ENCODE measurements around the gene HRG. TPM values are rescaled to one million over a fixed set of nuclear protein-coding genes. Genes with fewer than 3 reads are reported as not detected.

HRG gene
- total RNA-seq, 1 experiment from 2014 or later: not detected

GRCh38 chr3:186680869-186681268, 15.1 kb downstream of the HRG start:
- Histone ChIP-seq H3K23ac (ENCODE audit: insufficient read length, low read depth, low read length) (no peak overlapping the region), H4K20me1 (ENCODE audit: control insufficient read depth, insufficient read depth, insufficient read length) (no peaks in the 10 kb centered on the region), H3K56ac (ENCODE audit: insufficient read length, low read depth, low read length) (no peak overlapping the region), H3K23me2 (ENCODE audit: insufficient read length, low read depth, low read length, poor library complexity, severe bottlenecking) (no peaks in the 10 kb centered on the region), H3K9ac (ENCODE audit: extremely low read depth, insufficient read length, low read length) (no peak overlapping the region), H3K14ac (ENCODE audit: insufficient read depth, low read length) (no peak overlapping the region), H4K5ac (ENCODE audit: insufficient read length, low read depth, low read length) (no peak overlapping the region), H3K79me2 (ENCODE audit: insufficient read depth, low read length) (no peaks in the 10 kb centered on the region), H3K18ac (ENCODE audit: insufficient read length, low read depth, low read length) (no peak overlapping the region), H2AFZ (ENCODE audit: low read length) (no peak overlapping the region), H3K79me1 (ENCODE audit: insufficient read depth, low read depth, low read length, poor library complexity, severe bottlenecking) (no peaks in the 10 kb centered on the region), H2BK15ac (ENCODE audit: low read depth, low read length) (no peak overlapping the region), H4K91ac (ENCODE audit: insufficient read length, low read depth, low read length) (no peak overlapping the region), H3K27ac (ENCODE audit: insufficient read length, low read depth, low read length) (no peak overlapping the region), H2BK5ac (ENCODE audit: insufficient read length, low read length) (no peak overlapping the region), H3K4ac (ENCODE audit: low read depth, low read length) (no peak overlapping the region), H3K4me1 (ENCODE audit: insufficient read depth, low read length) (no peaks in the 10 kb centered on the region), H3K4me2 (ENCODE audit: insufficient read depth, insufficient read length, low read length) (no peak overlapping the region), H4K8ac (replicated peaks; ENCODE audit: insufficient read length, low read depth, low read length) (no peak overlapping the region), H3T11ph (ENCODE audit: low read length) (no peak overlapping the region), H3K27me3 (ENCODE audit: insufficient read depth, low read length) (no peaks in the 10 kb centered on the region), H2BK120ac (ENCODE audit: low read depth, low read length, poor library complexity, severe bottlenecking) (no peak overlapping the region), H3K9me3 (ENCODE audit: control insufficient read depth, low read depth, low read length) (no peaks in the 10 kb centered on the region), H2BK12ac (ENCODE audit: insufficient read length, low read depth, low read length) (no peak overlapping the region), H2AK5ac (ENCODE audit: insufficient read length, low read length) (no peak overlapping the region), H2BK20ac (ENCODE audit: low read depth, low read length, poor library complexity, severe bottlenecking) (no peak overlapping the region)
- H3K4me1 Mint-ChIP-seq: peaks cover 0 to 9% of the 10 kb centered on the region in 2 experiments; a peak in 2 of 4 replicates
- peaks cover 3% of the 10 kb centered on the region for H3K27me3 Mint-ChIP-seq (ENCODE audit: low read depth)
- peaks cover 5 to 12% (median 6%) of the 10 kb centered on the region in 3 experiments for H3K36me3 Mint-ChIP-seq (ENCODE audit: insufficient read depth in 1 of 3, low read depth in 3 of 3)
- no peak for DNase-seq
- TF ChIP-seq CTCF (conservative IDR thresholded peaks at IDR 0.05): no peak
- H3K27ac Mint-ChIP-seq: no peak overlapping the region
- H3K4me3 Mint-ChIP-seq: no peak overlapping the region
- peaks cover 10 to 13% of the 10 kb centered on the region in 2 experiments for H3K9me3 Mint-ChIP-seq
- no CpG with 5 or more reads among the region's 1 CpG for whole genome bisulfite sequencing (ENCODE audit: extremely low coverage, insufficient read length, low lambda C conversion rate)

Measured in H9 (cell line).